ENCODE data around the gene PTAFR. TPM values are rescaled to one million over a fixed set of nuclear protein-coding genes. Genes with fewer than 3 reads are reported as not detected.

The PTAFR gene
- total RNA-seq, 6 experiments from 2014 or later, result 0.26 to 0.57 (median 0.43) TPM

DNA sequence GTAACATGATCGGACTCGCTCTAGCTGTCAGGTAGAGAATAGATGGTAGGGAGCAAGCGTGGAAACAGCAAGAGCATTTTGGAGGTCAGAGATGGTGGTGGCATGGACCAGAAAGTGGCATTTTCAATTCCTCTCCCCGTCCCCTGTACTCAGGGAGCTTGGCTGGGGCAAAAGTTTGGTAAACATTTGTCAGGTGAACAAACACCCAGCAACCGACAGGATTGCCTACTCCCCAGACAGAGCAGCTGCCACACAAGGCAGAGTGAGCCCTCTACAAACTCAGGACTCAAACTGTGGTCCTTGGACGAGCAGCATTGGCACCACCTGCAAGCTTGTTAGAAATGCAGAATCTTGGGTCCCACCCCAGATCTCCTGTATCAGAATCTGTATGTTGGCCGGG lies 14.3 kb downstream of the PTAFR start:
- no peak overlapping the region for H3K4me3 Mint-ChIP-seq
- DNase-seq, result no peak
- H3K27ac Mint-ChIP-seq, result no peak overlapping the region
- peaks cover 15% of the 10 kb centered on the region for H3K4me1 Mint-ChIP-seq (ENCODE audit: low read depth)
- H3K9me3 Mint-ChIP-seq, result no peaks in the 10 kb centered on the region
- peaks cover 5% of the 10 kb centered on the region; the same call in 1 of the 2 replicates for H3K36me3 Mint-ChIP-seq (ENCODE audit: low read depth)
- TF ChIP-seq, protein P1, sequence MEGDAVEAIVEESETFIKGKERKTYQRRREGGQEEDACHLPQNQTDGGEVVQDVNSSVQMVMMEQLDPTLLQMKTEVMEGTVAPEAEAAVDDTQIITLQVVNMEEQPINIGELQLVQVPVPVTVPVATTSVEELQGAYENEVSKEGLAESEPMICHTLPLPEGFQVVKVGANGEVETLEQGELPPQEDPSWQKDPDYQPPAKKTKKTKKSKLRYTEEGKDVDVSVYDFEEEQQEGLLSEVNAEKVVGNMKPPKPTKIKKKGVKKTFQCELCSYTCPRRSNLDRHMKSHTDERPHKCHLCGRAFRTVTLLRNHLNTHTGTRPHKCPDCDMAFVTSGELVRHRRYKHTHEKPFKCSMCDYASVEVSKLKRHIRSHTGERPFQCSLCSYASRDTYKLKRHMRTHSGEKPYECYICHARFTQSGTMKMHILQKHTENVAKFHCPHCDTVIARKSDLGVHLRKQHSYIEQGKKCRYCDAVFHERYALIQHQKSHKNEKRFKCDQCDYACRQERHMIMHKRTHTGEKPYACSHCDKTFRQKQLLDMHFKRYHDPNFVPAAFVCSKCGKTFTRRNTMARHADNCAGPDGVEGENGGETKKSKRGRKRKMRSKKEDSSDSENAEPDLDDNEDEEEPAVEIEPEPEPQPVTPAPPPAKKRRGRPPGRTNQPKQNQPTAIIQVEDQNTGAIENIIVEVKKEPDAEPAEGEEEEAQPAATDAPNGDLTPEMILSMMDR (IDR thresholded peaks at IDR 0.05), result no peak
- peaks cover 3% of the 10 kb centered on the region for H3K27me3 Mint-ChIP-seq (ENCODE audit: insufficient read depth)

DNA sequence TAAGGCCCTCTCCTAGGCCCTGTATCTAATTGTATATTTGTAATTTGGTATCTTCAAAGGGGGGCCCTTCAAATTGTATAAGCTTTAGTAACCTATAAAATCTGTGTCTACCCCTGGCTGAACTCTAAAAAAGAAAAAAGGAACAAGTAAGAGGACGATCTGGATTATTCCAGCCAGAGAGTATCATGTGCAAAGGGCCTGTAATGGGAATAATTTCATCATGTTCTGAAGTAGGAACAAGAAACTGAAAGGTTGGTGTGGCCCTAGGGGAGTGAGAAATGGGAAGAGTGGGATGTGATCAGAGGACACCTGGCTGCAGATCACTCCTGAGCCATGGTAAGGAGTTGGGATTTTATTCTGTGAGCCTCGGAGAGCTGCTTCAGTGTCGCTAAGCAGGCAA lies 14.7 kb downstream of the PTAFR start:
- H3K36me3 Mint-ChIP-seq (ENCODE audit: low read depth), result peaks cover 5% of the 10 kb centered on the region; the same call in 1 of the 2 replicates
- no peak overlapping the region for H3K27ac Mint-ChIP-seq
- peaks cover 15% of the 10 kb centered on the region for H3K4me1 Mint-ChIP-seq (ENCODE audit: low read depth)
- TF ChIP-seq, protein P1 (IDR thresholded peaks at IDR 0.05), result no peak
- H3K27me3 Mint-ChIP-seq (ENCODE audit: insufficient read depth), result peaks cover 3% of the 10 kb centered on the region
- H3K4me3 Mint-ChIP-seq, result no peak overlapping the region
- no peaks in the 10 kb centered on the region for H3K9me3 Mint-ChIP-seq
- DNase-seq, result no peak

DNA sequence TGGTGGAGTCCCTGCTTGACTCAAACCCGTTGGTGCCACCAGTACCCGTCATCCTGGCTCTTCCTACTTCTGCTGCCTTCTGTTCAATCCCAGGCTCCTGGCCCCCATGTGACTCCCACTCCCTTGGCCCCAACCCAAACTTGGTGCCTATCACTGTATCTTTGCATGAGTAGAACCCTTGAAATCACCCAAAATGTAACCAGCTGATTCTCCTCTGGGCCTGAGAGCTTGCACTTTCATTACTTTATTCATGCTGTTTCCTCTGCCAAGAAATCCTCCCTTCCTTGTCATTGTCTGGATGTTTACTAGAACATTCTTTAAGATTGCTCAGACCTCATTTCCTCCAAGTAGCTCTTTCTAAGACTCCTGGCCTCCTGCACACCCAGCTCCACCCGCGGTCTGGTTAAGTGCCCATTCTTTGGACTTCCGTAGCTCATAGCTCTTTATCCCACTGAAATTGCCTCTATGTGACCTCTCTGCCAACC lies 15.7 kb downstream of the PTAFR start:
- peaks cover 15% of the 10 kb centered on the region for H3K4me1 Mint-ChIP-seq (ENCODE audit: low read depth)
- H3K9me3 Mint-ChIP-seq, result no peaks in the 10 kb centered on the region
- TF ChIP-seq, protein P1 (IDR thresholded peaks at IDR 0.05), result no peak
- H3K27ac Mint-ChIP-seq, result peak overlapping the region; percentile 54
- no peak overlapping the region for H3K4me3 Mint-ChIP-seq
- H3K27me3 Mint-ChIP-seq (ENCODE audit: insufficient read depth), result peaks cover 3% of the 10 kb centered on the region
- H3K36me3 Mint-ChIP-seq (ENCODE audit: low read depth), result peaks cover 2% of the 10 kb centered on the region; the same call in 1 of the 2 replicates
- peak; percentile 57 for DNase-seq

DNA sequence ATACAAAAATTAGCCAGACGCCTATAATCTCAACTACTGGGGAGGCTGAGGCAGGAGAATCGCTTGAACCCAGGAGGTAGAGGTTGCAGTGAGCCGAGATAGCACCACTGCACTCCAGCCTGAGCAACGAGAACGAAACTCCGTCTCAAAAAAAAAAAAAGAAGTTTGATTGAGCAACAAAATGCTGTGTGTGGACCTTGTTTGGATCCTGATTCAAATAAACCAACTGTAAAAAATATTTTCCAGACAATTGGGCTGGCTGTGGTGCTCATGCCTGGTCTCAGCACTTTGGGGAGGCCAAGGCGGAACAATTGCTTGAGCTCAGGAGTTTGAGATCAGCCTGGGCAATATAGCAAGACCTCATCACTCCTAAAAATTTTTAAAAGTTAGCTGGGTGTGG lies 16.8 kb downstream of the PTAFR start:
- Mint-ChIP-seq H3K27ac (no peak overlapping the region), H3K36me3 (ENCODE audit: low read depth) (no peaks in the 10 kb centered on the region), H3K27me3 (ENCODE audit: insufficient read depth) (peaks cover 3% of the 10 kb centered on the region), H3K4me1 (ENCODE audit: low read depth) (peaks cover 15% of the 10 kb centered on the region), H3K4me3 (no peak overlapping the region), H3K9me3 (no peaks in the 10 kb centered on the region)
- no peak for DNase-seq
- TF ChIP-seq, protein P1 (IDR thresholded peaks at IDR 0.05), result no peak

DNA sequence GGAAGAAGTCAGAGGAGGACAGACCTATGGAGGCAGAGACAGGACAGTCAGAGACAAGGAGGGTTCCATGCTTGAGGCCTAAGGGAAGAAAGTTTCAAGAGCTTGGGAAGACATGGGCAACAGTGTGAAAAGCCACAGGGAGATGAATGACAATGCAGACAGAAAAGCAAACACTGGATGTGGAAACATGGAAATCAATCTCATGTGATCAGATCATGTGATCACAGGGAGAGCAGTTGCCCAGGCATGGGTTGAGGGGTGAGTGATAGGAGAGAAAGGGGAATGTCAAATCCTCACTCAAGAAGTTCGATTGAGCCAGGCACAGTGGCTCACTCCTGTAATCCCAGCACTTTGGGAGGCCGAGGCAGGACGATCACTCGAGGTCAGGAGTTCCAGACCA lies 17.2 kb downstream of the PTAFR start:
- TF ChIP-seq, protein P1 (IDR thresholded peaks at IDR 0.05), result no peak
- no peak overlapping the region for H3K4me3 Mint-ChIP-seq
- H3K9me3 Mint-ChIP-seq, result no peaks in the 10 kb centered on the region
- DNase-seq, result no peak
- no peak overlapping the region for H3K27ac Mint-ChIP-seq
- H3K36me3 Mint-ChIP-seq (ENCODE audit: low read depth), result no peaks in the 10 kb centered on the region
- H3K4me1 Mint-ChIP-seq (ENCODE audit: low read depth), result peaks cover 15% of the 10 kb centered on the region
- H3K27me3 Mint-ChIP-seq (ENCODE audit: insufficient read depth), result peaks cover 3% of the 10 kb centered on the region

DNA sequence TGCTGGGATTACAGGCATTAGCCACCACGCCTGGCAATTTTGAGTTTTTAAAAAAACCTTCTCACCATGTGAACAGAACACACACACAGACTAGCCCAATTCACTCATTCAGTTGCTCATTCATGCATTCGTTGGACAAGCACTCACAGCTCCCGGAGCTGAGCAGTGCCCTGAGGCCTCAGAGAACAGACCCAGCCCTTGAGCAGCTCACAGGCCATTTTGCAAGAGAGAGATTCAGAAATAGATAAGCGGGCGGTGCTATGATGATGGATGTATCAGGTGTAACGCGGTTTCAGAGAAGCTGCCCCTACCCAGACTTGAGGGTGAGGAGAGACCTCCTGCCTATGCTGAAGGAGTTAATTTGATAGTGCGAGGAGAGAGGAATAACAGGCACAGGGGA lies 18.6 kb downstream of the PTAFR start:
- Mint-ChIP-seq H3K4me3 (no peak overlapping the region), H3K27ac (no peak overlapping the region), H3K4me1 (ENCODE audit: low read depth) (peaks cover 16% of the 10 kb centered on the region), H3K36me3 (ENCODE audit: low read depth) (no peaks in the 10 kb centered on the region), H3K27me3 (ENCODE audit: insufficient read depth) (peaks cover 3% of the 10 kb centered on the region), H3K9me3 (no peaks in the 10 kb centered on the region)
- TF ChIP-seq, protein P1 (IDR thresholded peaks at IDR 0.05), result no peak
- DNase-seq, result no peak

All from HFFc6 (cell line).